K562 (cell line): Measurements from ENCODE around the gene USH2A. TPM values are rescaled to one million over a fixed set of nuclear protein-coding genes. Genes with fewer than 3 reads are reported as not detected.

ENCODE experiments used
- ATAC-seq: fragments of 200-7000 bp; cut with Tn5 transposase; 3 replicates; pipeline ENCODE4 v1.9.1; 2020; ENCODE audit warnings: moderate library complexity
- BruUV-seq: library from RNA; stranded (reverse); fragments of 400-500 nt; replicated peaks from 2 replicates; lab custom pipeline; 2021; lab: Mats Ljungman, UMichigan
- CTCF ChIA-PET: fragments of 300-600 bp; formaldehyde crosslinking; extraction: SDS; loops from one replicate; lab custom pipeline; 2021; ENCODE audit warnings: low intra/inter-chr PET ratio; lab: Yijun Ruan, JAX
- POLR2A ChIA-PET: fragments of 300-600, 350-650 bp; sonication (Branson Sonifier 250); formaldehyde crosslinking; extraction: SDS; loops from one replicate; lab custom pipeline; 2021; ENCODE audit warnings: antibody characterized with exemption, inconsistent platforms; lab: Yijun Ruan, JAX
- DNase-seq, 4 experiments: peaks; one replicate each; pipeline versions ENCODE4 v3.0.0 to v3.0.0-alpha.2; 2011 to 2018; ENCODE audit warnings: low spot score in 3 of 4, mixed read lengths in 3 of 4; ENCODE audit errors: extremely low read depth in 1 of 4
- FAIRE-seq: peaks from 2 replicates; lab custom pipeline; 2011; peaks lifted over from hg19 to GRCh38; lab: Jason Lieb, UNC
- H2AFZ ChIP-seq: 2 replicates; pipeline ENCODE4 v1.6.0; 2011; ENCODE audit warnings: low read depth, low read length, control low read depth, inconsistent platforms
- H3K27ac ChIP-seq: fragments of 200-600 bp; 3 replicates; pipeline ENCODE4 v1.8.0; 2011; ENCODE audit warnings: low read depth, mild to moderate bottlenecking, control low read depth, inconsistent platforms, low read length, moderate library complexity, mixed read lengths; ENCODE audit errors: extremely low read depth
- H3K27me3 ChIP-seq, 2 experiments: fragments of 300-600 bp in 1 of 2; 2 replicates in 1 of 2; 3 replicates in 1 of 2; pipeline versions ENCODE4 v1.6.0 to v1.8.0; 2011; ENCODE audit warnings: inconsistent platforms in 2 of 2, low read length in 2 of 2, mild to moderate bottlenecking in 1 of 2, mixed read lengths in 1 of 2, moderate library complexity in 1 of 2; ENCODE audit not compliant: control insufficient read depth in 2 of 2, insufficient read depth in 2 of 2
- H3K36me3 ChIP-seq: fragments of 300-600 bp; 3 replicates; pipeline ENCODE4 v1.8.0; 2011; ENCODE audit warnings: mild to moderate bottlenecking, low read length, inconsistent platforms; ENCODE audit not compliant: control insufficient read depth, insufficient read depth
- H3K4me1 ChIP-seq, 2 experiments: fragments of 200-600 bp in 1 of 2; replicated peaks in 1 of 2; 2 replicates in 1 of 2; 3 replicates in 1 of 2; pipeline versions ENCODE4 v1.5.1 to v1.8.0; 2011; ENCODE audit warnings: inconsistent platforms in 2 of 2, low read length in 2 of 2, mild to moderate bottlenecking in 1 of 2, mixed read lengths in 1 of 2, moderate library complexity in 1 of 2; ENCODE audit not compliant: control insufficient read depth in 2 of 2, insufficient read depth in 2 of 2
- H3K4me2 ChIP-seq: 2 replicates; pipeline ENCODE4 v1.6.1; 2011; ENCODE audit warnings: low read length, control low read depth, inconsistent platforms, mixed read lengths; ENCODE audit not compliant: insufficient read depth
- H3K4me3 ChIP-seq: fragments of 200-600 bp; sonication (generic), shearing (Covaris generic); 2 replicates; pipeline ENCODE4 v1.5.1; 2016; ENCODE audit warnings: control low read depth, inconsistent platforms
- H3K79me2 ChIP-seq: fragments of 200-600 bp; 3 replicates; pipeline ENCODE4 v1.8.0; 2011; ENCODE audit warnings: low read length, inconsistent platforms; ENCODE audit not compliant: control insufficient read depth, insufficient read depth
- H3K9ac ChIP-seq, 2 experiments: 2 replicates each; pipeline versions ENCODE4 v1.6.0 to v1.6.1; 2011; ENCODE audit warnings: low read depth in 2 of 2, low read length in 2 of 2, control low read depth in 1 of 2, inconsistent platforms in 1 of 2, mild to moderate bottlenecking in 1 of 2, mixed read lengths in 1 of 2; ENCODE audit not compliant: insufficient read depth in 1 of 2
- H3K9me1 ChIP-seq: one replicate; pipeline ENCODE4 v1.6.0; 2011; ENCODE audit warnings: inconsistent platforms, mild to moderate bottlenecking, low read length, moderate library complexity; ENCODE audit not compliant: control insufficient read depth, insufficient read depth
- H3K9me3 ChIP-seq: replicated peaks from 2 replicates; pipeline ENCODE4 v1.5.1; 2011; ENCODE audit warnings: low read depth, low read length, inconsistent platforms; ENCODE audit not compliant: control insufficient read depth, insufficient read depth
- H4K20me1 ChIP-seq: replicated peaks from 2 replicates; pipeline ENCODE4 v1.6.1; 2011; ENCODE audit warnings: low read length, inconsistent platforms, mixed read lengths; ENCODE audit not compliant: control insufficient read depth, insufficient read depth
- E2F5 ChIP-seq: sonication (generic); formaldehyde crosslinking; IDR thresholded peaks from 2 replicates; pipeline ENCODE4 v1.8.0; 2022; ENCODE audit warnings: mild to moderate bottlenecking, missing genetic modification reagents
- FOXO4 ChIP-seq: fragments of 450-650 bp; formaldehyde crosslinking; IDR thresholded peaks from 2 replicates; pipeline ENCODE4 v1.4.0; 2020; ENCODE audit warnings: mild to moderate bottlenecking, moderate library complexity
- JUNB ChIP-seq: fragments of 450-650 bp; formaldehyde crosslinking; conservative IDR thresholded peaks from 2 replicates; pipeline ENCODE4 v1.4.0; 2020; ENCODE audit warnings: mild to moderate bottlenecking
- SRSF9 ChIP-seq: fragments of 200-400 bp; formaldehyde crosslinking; IDR thresholded peaks from 2 replicates; pipeline ENCODE4 v1.6.1; 2017; ENCODE audit warnings: low read depth, low read length, borderline replicate concordance
- WGBS: fragments of 100-300 bp; shearing (Covaris generic); methylation state at CpG from one replicate; pipeline ENCODE4 v1.1.6; 2016; ENCODE audit warnings: low coverage, mixed read lengths; ENCODE audit not compliant: insufficient coverage; ENCODE audit errors: missing lambda C conversion rate; 5-methylcytosine and 5-hydroxymethylcytosine counted together
- in situ Hi-C: fragments of 300-500 bp; cut with MboI; formaldehyde crosslinking; loops from 4 replicates; pipeline ENCODE4 v1.15.0; 2018; ENCODE audit warnings: inconsistent platforms, mixed read lengths
- intact Hi-C: fragments of 100-400 bp; cut with micrococcal nuclease; formaldehyde crosslinking; loops from 2 replicates; pipeline ENCODE4 v1.14.2; 2022
- polyA plus RNA-seq, 8 experiments: library from polyadenylated mRNA; depleted of rRNA in 4 of 8; stranded (reverse) in 5 of 8; unstranded in 3 of 8; fragments of >200 nt; fragmentation: Nextera tagmentation in 2 of 8; fragmentation: Illumina TruSeq in 1 of 8; extraction: Ambion mirVana in 2 of 8; extraction: Trizol in 1 of 8; gene quantifications; 2 replicates each; pipeline versions ENCODE4 v1.2.1 to v1.2.3, GENCODE V29; 2011 to 2014; ENCODE audit warnings: inconsistent platforms in 1 of 8, missing spikeins in 1 of 8
- total RNA-seq, 7 experiments: library from RNA; depleted of rRNA in 6 of 7; stranded (reverse); fragments of >200 nt in 6 of 7; fragmentation: Illumina TruSeq in 2 of 7; extraction: Trizol in 2 of 7; gene quantifications; 2 replicates each; pipeline versions ENCODE4 v1.2.1 to v1.2.3, GENCODE V29; 2011 to 2021; ENCODE audit warnings: low replicate concordance in 1 of 7

The USH2A gene
- total and polyA plus RNA-seq, 9 of the 15 experiments (the other 6 are each of a cell fraction or from before 2014, with no cell fraction given) = under 0.01 TPM; not detected in 7

- no peak for TF ChIP-seq JUNB (CRISPR knock-in tag)
Observed at GRCh38 chr1:216081445-216081844, 341.8 kb downstream of the USH2A start (continued).

GRCh38 chr1:216076751-216077150 lies 346.5 kb downstream of the USH2A start:
- H3K9ac ChIP-seq = no peak overlapping the region
- ChIA-PET POLR2A (no interaction called here), CTCF (no interaction called here)
- H3K79me2 ChIP-seq = no peaks in the 10 kb centered on the region
- intact Hi-C loops = no loop called here
- H4K20me1 ChIP-seq = no peaks in the 10 kb centered on the region
- no peak overlapping the region for H3K4me3 ChIP-seq
- no peak overlapping the region for H3K4me2 ChIP-seq
- ATAC-seq (no peak), DNase-seq (no peak), FAIRE-seq (no peak)
- no peaks in the 10 kb centered on the region for H3K36me3 ChIP-seq
- no peak overlapping the region for H3K27ac ChIP-seq
- in situ Hi-C loops = no loop called here
- H2AFZ ChIP-seq = no peak overlapping the region
- no peaks in the 10 kb centered on the region for H3K9me1 ChIP-seq
- 0 out of 2 replicates have a peak, but pooled peaks cover 2% of the 10 kb centered on the region for H3K9me3 ChIP-seq
- TF ChIP-seq E2F5 (no peak), FOXO4 (CRISPR knock-in tag) (no peak), SRSF9 (no peak)
- no peaks in the 10 kb centered on the region for H3K4me1 ChIP-seq
- 4% methylated on average over 2 of the region's 2 CpGs for whole genome bisulfite sequencing
- H3K27me3 ChIP-seq = no peaks in the 10 kb centered on the region
- no TSS peak for BruUV-seq
